Smooth muscle cell (in vitro differentiated cells): Measurements from ENCODE around the gene ECT2. TPM values are rescaled to one million over a fixed set of nuclear protein-coding genes. Genes with fewer than 3 reads are reported as not detected.

Experiments used
- DNase-seq: peaks from one replicate; lab custom pipeline; 2025; ENCODE audit not compliant: unreplicated experiment; lab: John Stamatoyannopoulos, UW
- H2AFZ ChIP-seq: fragments of 200-600 bp; sonication (generic); 2 replicates; pipeline ENCODE4 v1.6.0; 2016; ENCODE audit warnings: antibody characterized with exemption, low read depth, mild to moderate bottlenecking
- H3F3A ChIP-seq: fragments of 200-600 bp; sonication (generic); 2 replicates; pipeline ENCODE4 v1.6.0; 2017; ENCODE audit warnings: antibody characterized with exemption, low read depth
- H3K27ac ChIP-seq: fragments of 200-600 bp; sonication (generic); 2 replicates; pipeline ENCODE4 v1.5.1; 2016; ENCODE audit warnings: low read depth, mild to moderate bottlenecking
- H3K27me3 ChIP-seq: fragments of 200-600 bp; sonication (generic); 2 replicates; pipeline ENCODE4 v1.6.1; 2016; ENCODE audit warnings: low read depth, mild to moderate bottlenecking
- H3K36me3 ChIP-seq: fragments of 200-600 bp; sonication (generic); 2 replicates; pipeline ENCODE4 v1.5.1; 2016; ENCODE audit warnings: low read depth
- H3K4me1 ChIP-seq: fragments of 200-600 bp; sonication (generic); 2 replicates; pipeline ENCODE4 v1.5.1; 2016; ENCODE audit warnings: low read depth
- H3K4me2 ChIP-seq: fragments of 200-600 bp; sonication (generic); 2 replicates; pipeline ENCODE4 v1.6.0; 2016; ENCODE audit warnings: mild to moderate bottlenecking
- H3K4me3 ChIP-seq: fragments of 200-600 bp; sonication (generic); 2 replicates; pipeline ENCODE4 v1.5.1; 2016; ENCODE audit warnings: mild to moderate bottlenecking
- H3K79me2 ChIP-seq: fragments of 200-600 bp; sonication (generic); 2 replicates; pipeline ENCODE4 v1.6.0; 2016; ENCODE audit warnings: low read depth, mild to moderate bottlenecking
- H3K9ac ChIP-seq: fragments of 200-600 bp; sonication (generic); 2 replicates; pipeline ENCODE4 v1.6.0; 2016; ENCODE audit warnings: low read depth
- H3K9me3 ChIP-seq: fragments of 200-600 bp; sonication (generic); replicated peaks from 2 replicates; pipeline ENCODE4 v1.5.1; 2016; ENCODE audit warnings: low read depth
- H4K20me1 ChIP-seq: fragments of 200-600 bp; sonication (generic); 2 replicates; pipeline ENCODE4 v1.6.0; 2016; ENCODE audit warnings: low read depth
- CTCF ChIP-seq: fragments of 200-600 bp; sonication (generic); IDR thresholded peaks from 2 replicates; pipeline ENCODE4 v1.5.1; 2017; ENCODE audit warnings: borderline replicate concordance, mild to moderate bottlenecking, antibody characterized with exemption; ENCODE audit not compliant: insufficient read depth, poor library complexity, severe bottlenecking
- WGBS: methylation state at CpG from one replicate; pipeline ENCODE4 v1.1.7; 2016; ENCODE audit warnings: low lambda C conversion rate; 5-methylcytosine and 5-hydroxymethylcytosine counted together
- polyA plus RNA-seq: library from polyadenylated mRNA; unstranded; fragments of >200 nt; fragmentation: Nextera tagmentation; extraction: Ambion mirVana; gene quantifications from 2 replicates; pipeline ENCODE4 v1.2.1, GENCODE V29; 2016
- total RNA-seq: library from RNA; depleted of rRNA; stranded (reverse); fragments of >200 nt; gene quantifications from 2 replicates; pipeline ENCODE4 v1.2.3, GENCODE V29; 2014

The ECT2 gene
- total and polyA plus RNA-seq, 2 experiments from 2014 or later, result 10.9 to 32.1 TPM

GRCh38 chr3:172815857-172816256 is 65.3 kb downstream of the ECT2 start:
- H3K4me3 ChIP-seq, result no peak overlapping the region
- no peaks in the 10 kb centered on the region for H3K27me3 ChIP-seq
- no peak overlapping the region for H2AFZ ChIP-seq
- H3K36me3 ChIP-seq, result no peaks in the 10 kb centered on the region
- H3K79me2 ChIP-seq, result no peaks in the 10 kb centered on the region
- DNase-seq, result no peak
- no peaks in the 10 kb centered on the region for H3K4me1 ChIP-seq
- no peak for TF ChIP-seq CTCF
- H3F3A ChIP-seq, result no peaks in the 10 kb centered on the region
- H3K9me3 ChIP-seq, result no peaks in the 10 kb centered on the region
- H4K20me1 ChIP-seq, result no peaks in the 10 kb centered on the region
- no peak overlapping the region for H3K27ac ChIP-seq
- no peak overlapping the region for H3K4me2 ChIP-seq
- H3K9ac ChIP-seq, result no peak overlapping the region
- 63% methylated on average over 4 of the region's 4 CpGs for WGBS

GRCh38 chr3:172816281-172816680 is 65.8 kb downstream of the ECT2 start:
- Histone ChIP-seq H3K36me3 (no peaks in the 10 kb centered on the region), H3K9me3 (no peaks in the 10 kb centered on the region), H3K4me1 (no peaks in the 10 kb centered on the region), H3K27ac (no peak overlapping the region), H3K27me3 (no peaks in the 10 kb centered on the region), H2AFZ (no peak overlapping the region), H3K4me3 (no peak overlapping the region), H3K9ac (no peak overlapping the region), H3K79me2 (no peaks in the 10 kb centered on the region), H3K4me2 (no peak overlapping the region), H3F3A (no peaks in the 10 kb centered on the region), H4K20me1 (no peaks in the 10 kb centered on the region)
- TF ChIP-seq CTCF, result no peak
- no peak for DNase-seq

GRCh38 chr3:172816968-172817367 is 66.4 kb downstream of the ECT2 start:
- TF ChIP-seq CTCF, result no peak
- H3K9ac ChIP-seq, result no peak overlapping the region
- H3F3A ChIP-seq, result no peaks in the 10 kb centered on the region
- no peaks in the 10 kb centered on the region for H3K27me3 ChIP-seq
- H3K4me3 ChIP-seq, result no peak overlapping the region
- no peak for DNase-seq
- no peaks in the 10 kb centered on the region for H3K9me3 ChIP-seq
- H3K4me2 ChIP-seq, result no peak overlapping the region
- H3K27ac ChIP-seq, result no peak overlapping the region
- H3K36me3 ChIP-seq, result no peaks in the 10 kb centered on the region
- H3K4me1 ChIP-seq, result no peaks in the 10 kb centered on the region
- H3K79me2 ChIP-seq, result no peaks in the 10 kb centered on the region
- no peak overlapping the region for H2AFZ ChIP-seq
- 100% methylated on average over 2 of the region's 2 CpGs for WGBS
- no peaks in the 10 kb centered on the region for H4K20me1 ChIP-seq

GRCh38 chr3:172820492-172820891 is 70.0 kb downstream of the ECT2 start:
- Histone ChIP-seq H3K9me3 (no peaks in the 10 kb centered on the region), H3K27ac (no peak overlapping the region), H4K20me1 (no peaks in the 10 kb centered on the region), H3K4me2 (no peak overlapping the region), H3K4me3 (no peak overlapping the region), H3K9ac (no peak overlapping the region), H3F3A (no peaks in the 10 kb centered on the region), H3K4me1 (no peaks in the 10 kb centered on the region), H3K36me3 (no peaks in the 10 kb centered on the region), H3K79me2 (no peaks in the 10 kb centered on the region), H3K27me3 (no peaks in the 10 kb centered on the region), H2AFZ (no peak overlapping the region)
- WGBS, result 67% methylated on average over 2 of the region's 2 CpGs
- no peak for DNase-seq
- TF ChIP-seq CTCF, result no peak
